IPS-15b (cell line): ENCODE results near the gene COX7B2.

ENCODE experiments used
- H3K27me3 ChIP-seq: one replicate; pipeline ENCODE4 v1.6.1; 2013; ENCODE audit warnings: low read length; ENCODE audit not compliant: control insufficient read depth, insufficient read depth
- H3K36me3 ChIP-seq: one replicate; pipeline ENCODE4 v1.6.1; 2013; ENCODE audit warnings: low read length; ENCODE audit not compliant: control insufficient read depth, insufficient read depth
- H3K4me1 ChIP-seq: one replicate; pipeline ENCODE4 v1.6.1; 2013; ENCODE audit warnings: mild to moderate bottlenecking, low read length; ENCODE audit not compliant: control insufficient read depth, insufficient read depth
- H3K4me3 ChIP-seq: one replicate; pipeline ENCODE4 v1.5.1; 2013; ENCODE audit warnings: low read depth, low read length
- H3K9ac ChIP-seq: one replicate; pipeline ENCODE4 v1.6.1; 2013; ENCODE audit warnings: low read depth, mild to moderate bottlenecking, low read length
- H3K9me3 ChIP-seq: one replicate; pipeline ENCODE4 v1.6.1; 2013; ENCODE audit warnings: mild to moderate bottlenecking, low read length; ENCODE audit not compliant: control insufficient read depth, insufficient read depth

Gene COX7B2

DNA sequence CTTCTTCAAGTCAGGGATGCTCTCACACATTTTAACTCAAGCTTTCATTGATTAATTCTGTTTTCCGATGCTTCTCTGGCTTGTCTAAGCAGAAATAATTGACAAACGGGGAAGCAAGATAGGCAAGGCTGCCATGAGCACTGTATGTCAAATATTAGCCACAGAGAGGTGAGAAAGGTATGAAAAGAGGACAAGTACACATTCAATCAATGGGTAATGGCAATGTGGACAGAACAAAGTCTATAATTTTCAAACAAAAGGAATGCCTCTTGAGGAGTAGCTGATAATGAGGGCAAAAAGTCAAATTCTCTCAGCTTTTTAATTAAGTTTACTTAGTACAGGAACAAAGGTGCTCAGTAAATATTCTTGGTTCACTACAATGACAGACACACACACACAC is 19.6 kb downstream of the COX7B2 start:
- Histone ChIP-seq H3K4me1 (no peaks in the 10 kb centered on the region), H3K36me3 (no peaks in the 10 kb centered on the region), H3K27me3 (no peaks in the 10 kb centered on the region), H3K9me3 (no peaks in the 10 kb centered on the region), H3K9ac (no peak overlapping the region), H3K4me3 (no peak overlapping the region)

DNA sequence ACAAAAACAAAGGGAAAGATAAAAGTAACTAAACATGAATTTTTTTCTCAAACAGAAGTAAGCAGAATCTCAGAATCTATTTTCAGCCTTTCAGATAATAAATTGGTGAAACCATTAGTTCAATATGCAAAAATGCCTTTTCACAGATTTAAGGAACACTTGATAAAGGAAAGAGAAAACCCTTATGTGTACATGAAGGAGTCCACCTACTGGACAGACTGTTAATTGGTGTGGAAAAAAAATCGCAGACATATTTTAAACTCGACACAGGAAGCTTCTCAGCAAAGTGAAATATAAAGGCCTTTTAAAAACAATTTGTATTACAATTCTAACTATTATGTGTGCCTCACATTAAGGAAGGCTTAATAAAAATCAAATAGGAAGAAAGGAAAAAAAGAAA is 22.3 kb downstream of the COX7B2 start:
- H3K4me3 ChIP-seq: no peak overlapping the region
- no peaks in the 10 kb centered on the region for H3K27me3 ChIP-seq
- no peaks in the 10 kb centered on the region for H3K4me1 ChIP-seq
- no peaks in the 10 kb centered on the region for H3K9me3 ChIP-seq
- H3K9ac ChIP-seq: no peak overlapping the region
- no peaks in the 10 kb centered on the region for H3K36me3 ChIP-seq

DNA sequence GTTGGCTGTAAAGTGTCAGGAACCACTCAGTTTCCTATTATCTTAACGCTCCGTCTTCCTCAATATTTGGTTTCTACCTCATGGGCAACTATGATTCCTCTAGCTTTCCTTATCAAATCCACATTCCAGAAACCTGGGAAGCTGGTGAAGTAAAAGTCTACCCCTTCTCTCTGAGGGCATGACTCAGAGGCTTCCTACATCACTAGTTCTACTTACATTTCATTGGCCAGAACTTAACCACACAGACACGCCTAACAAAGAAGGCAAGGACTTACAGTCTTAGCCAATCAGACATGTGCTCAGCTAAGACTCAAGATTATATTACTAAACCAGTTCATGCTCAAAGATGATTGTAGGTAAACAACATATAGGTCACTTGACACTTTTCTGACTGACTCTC is 30.4 kb downstream of the COX7B2 start:
- no peaks in the 10 kb centered on the region for H3K9me3 ChIP-seq

DNA sequence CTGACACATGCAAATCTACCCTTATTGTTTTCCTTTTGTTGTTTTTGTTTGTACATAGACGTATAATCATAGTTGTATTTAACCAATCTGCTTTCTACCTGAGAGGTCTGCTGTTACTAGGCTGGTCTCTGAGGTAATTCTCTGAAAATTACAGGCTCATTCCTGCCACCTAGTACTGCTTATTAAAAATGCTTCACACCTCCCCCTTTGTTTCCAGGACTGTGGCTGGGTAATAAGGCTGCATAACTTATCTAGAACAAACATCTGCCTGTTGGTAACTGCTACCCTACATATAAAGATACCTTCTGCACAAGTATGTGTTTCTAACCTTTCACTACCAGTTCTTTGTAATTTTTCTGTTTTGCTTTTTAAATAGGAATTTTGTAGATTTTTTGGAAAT is 34.2 kb downstream of the COX7B2 start:
- Histone ChIP-seq H3K9me3 (no peaks in the 10 kb centered on the region), H3K4me3 (no peak overlapping the region), H3K9ac (no peak overlapping the region)

More for the DNA sequence above, 30.4 kb downstream of the COX7B2 start:
- Histone ChIP-seq H3K9ac (no peak overlapping the region), H3K27me3 (no peaks in the 10 kb centered on the region), H3K4me3 (no peak overlapping the region), H3K36me3 (no peaks in the 10 kb centered on the region), H3K4me1 (no peaks in the 10 kb centered on the region)

DNA sequence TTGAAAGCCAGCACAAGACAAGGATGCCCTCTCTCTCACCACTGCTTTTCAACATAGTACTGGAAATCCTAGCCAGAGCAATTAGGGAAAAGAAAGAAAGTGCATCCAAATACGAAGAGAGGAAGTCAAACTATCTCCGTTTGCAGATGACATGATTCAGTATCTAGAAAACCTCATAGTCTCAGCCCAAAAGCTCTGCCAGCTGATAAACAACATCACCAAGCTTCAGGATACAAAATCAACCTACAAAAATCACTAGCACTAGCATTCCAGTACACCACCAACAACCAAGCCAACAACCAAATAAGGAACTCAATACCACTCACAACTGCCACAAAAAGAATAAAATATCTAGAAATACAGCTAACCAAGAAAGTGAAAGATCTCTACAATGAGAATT is 38.6 kb downstream of the COX7B2 start:
- Histone ChIP-seq H3K4me3 (no peak overlapping the region), H3K27me3 (no peaks in the 10 kb centered on the region), H3K36me3 (no peaks in the 10 kb centered on the region), H3K9me3 (no peaks in the 10 kb centered on the region), H3K9ac (no peak overlapping the region), H3K4me1 (peaks cover 3% of the 10 kb centered on the region)

More for the DNA sequence above, 34.2 kb downstream of the COX7B2 start:
- no peaks in the 10 kb centered on the region for H3K27me3 ChIP-seq
- no peaks in the 10 kb centered on the region for H3K36me3 ChIP-seq
- no peaks in the 10 kb centered on the region for H3K4me1 ChIP-seq

DNA sequence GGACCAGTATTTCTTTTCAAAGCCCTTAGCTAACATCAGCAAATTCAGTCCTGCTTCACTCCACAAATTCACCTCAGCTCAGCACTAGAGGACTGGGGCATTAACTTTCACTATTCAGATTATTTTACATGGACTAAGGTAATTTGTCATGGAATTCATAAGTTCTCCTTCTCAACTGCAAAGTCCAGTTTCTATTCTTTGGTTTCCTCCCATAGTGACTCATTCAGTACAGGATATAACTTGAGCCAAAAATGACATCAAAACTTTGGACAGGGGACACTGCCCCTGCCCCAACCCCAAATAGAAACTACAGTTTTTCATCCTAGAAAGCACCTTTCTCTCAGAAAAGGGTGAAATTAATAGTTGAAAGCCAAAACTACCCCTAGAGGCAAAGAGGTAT is 52.7 kb downstream of the COX7B2 start:
- H3K4me3 ChIP-seq: no peak overlapping the region
- no peaks in the 10 kb centered on the region for H3K36me3 ChIP-seq
- no peaks in the 10 kb centered on the region for H3K27me3 ChIP-seq
- H3K9me3 ChIP-seq: no peaks in the 10 kb centered on the region
- H3K4me1 ChIP-seq: no peaks in the 10 kb centered on the region
- no peak overlapping the region for H3K9ac ChIP-seq

DNA sequence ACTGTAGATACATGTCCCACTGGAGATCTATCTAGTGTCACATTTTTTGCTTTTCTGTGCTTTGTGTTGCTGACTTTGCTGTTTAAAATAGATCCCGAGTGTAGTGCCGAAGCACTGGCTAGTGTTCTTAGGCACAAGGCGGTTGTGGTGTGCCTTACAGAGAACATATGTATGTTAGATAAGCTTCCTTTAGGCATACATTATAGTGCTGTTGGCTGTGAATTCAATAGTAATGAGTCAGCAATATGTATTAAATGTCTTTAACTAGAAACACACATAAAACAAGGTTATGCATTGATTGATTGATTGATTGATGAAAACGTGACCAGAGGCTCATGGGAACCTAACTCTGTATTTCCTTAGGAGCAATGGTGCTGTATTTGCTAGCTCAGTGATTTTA is 56.2 kb downstream of the COX7B2 start:
- no peaks in the 10 kb centered on the region for H3K4me1 ChIP-seq
- H3K9ac ChIP-seq: no peak overlapping the region
- H3K36me3 ChIP-seq: no peaks in the 10 kb centered on the region
- H3K4me3 ChIP-seq: no peak overlapping the region
- no peaks in the 10 kb centered on the region for H3K9me3 ChIP-seq
- no peaks in the 10 kb centered on the region for H3K27me3 ChIP-seq

DNA sequence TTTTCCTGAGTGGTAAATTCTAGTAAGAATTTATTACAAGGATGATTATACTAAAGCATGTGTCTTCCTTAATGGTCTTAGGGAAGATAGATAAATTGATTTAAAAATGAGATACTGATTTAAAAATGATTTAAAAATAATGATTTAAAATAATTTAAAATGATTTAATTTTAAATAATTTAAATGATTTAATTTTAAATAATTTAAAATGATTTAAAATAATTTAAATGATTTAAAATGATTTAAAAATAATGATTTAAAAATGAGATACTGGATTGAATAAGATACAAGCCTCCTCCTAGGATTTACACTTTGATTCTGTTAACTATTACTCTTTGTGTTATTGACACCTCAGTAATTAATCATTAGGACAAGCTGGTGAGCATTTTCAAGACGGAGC is 59.0 kb downstream of the COX7B2 start:
- Histone ChIP-seq H3K4me1 (no peaks in the 10 kb centered on the region), H3K9ac (no peak overlapping the region), H3K9me3 (no peaks in the 10 kb centered on the region), H3K4me3 (no peak overlapping the region), H3K27me3 (no peaks in the 10 kb centered on the region), H3K36me3 (no peaks in the 10 kb centered on the region)

DNA sequence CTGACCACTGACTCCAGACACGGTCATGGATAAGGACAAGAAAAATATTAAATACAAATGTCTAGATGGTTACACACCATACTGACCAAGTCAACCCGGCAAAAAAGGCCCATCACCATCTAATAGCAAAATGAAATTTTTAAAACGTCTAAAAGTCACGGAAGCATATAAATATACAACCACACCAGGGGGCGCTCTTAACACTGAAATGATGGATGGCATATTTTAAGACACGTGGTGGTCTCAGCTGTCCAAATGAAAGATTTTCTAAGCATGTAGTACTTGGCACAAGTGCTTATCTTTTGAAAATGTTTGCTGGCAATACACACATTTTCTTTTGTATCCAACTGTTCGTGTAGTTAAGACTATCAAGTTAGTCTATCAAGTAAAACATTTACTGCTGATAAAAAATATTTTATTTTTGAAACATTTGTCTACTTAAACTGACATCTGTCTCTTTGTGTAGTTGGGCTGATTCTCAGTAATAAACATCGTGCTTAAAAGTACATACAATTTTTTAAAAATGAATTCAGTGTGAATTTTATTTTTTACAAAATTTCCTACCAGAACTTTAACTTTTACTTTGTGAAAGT is 64.6 kb downstream of the COX7B2 start:
- Histone ChIP-seq H3K9ac (no peak overlapping the region), H3K9me3 (no peaks in the 10 kb centered on the region), H3K4me3 (no peak overlapping the region), H3K27me3 (no peaks in the 10 kb centered on the region), H3K36me3 (no peaks in the 10 kb centered on the region), H3K4me1 (no peaks in the 10 kb centered on the region)

DNA sequence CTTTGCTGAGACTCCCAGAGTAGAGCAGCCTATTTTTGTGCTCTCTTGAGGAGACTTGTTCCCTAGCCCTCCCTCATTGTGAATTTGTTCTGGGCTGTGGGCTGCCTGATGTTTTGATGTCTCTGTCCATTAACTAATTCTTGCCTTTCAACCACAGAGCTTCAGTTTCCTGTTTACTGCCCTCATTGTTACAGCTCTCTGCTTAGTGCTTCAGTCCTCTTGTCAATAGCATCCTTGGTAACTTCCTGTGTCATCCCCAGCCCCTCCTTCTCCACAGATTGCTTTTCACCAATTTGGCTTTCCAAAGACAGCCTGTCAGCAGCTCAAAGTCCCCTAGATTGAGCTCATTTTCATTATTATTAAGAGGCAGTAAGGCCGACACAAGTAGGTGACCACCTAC is 69.9 kb downstream of the COX7B2 start:
- H3K4me3 ChIP-seq: no peak overlapping the region

DNA sequence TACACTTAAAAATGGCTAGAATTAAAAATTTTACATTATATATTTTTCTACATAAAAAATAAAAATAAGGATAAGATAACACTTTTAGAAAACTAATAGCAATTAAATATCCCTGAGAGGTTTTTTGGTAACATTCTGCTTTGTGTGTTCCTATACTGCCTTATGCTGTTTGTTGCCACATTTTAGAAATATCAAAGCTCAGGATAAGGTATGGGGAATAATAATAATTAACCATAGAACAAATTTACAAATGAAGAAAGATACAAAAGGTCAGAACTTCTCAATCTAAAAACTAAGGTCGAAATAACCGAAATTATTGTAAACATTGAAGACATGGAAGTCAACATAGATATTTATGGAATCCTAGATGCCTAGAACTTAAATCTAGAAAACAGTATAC is 71.4 kb downstream of the COX7B2 start:
- Histone ChIP-seq H3K4me3 (no peak overlapping the region), H3K4me1 (no peaks in the 10 kb centered on the region), H3K9ac (no peak overlapping the region), H3K36me3 (no peaks in the 10 kb centered on the region), H3K9me3 (no peaks in the 10 kb centered on the region), H3K27me3 (no peaks in the 10 kb centered on the region)

More for the DNA sequence above, 69.9 kb downstream of the COX7B2 start:
- H3K9me3 ChIP-seq: no peaks in the 10 kb centered on the region
- no peak overlapping the region for H3K9ac ChIP-seq
- no peaks in the 10 kb centered on the region for H3K27me3 ChIP-seq
- H3K4me1 ChIP-seq: no peaks in the 10 kb centered on the region
- no peaks in the 10 kb centered on the region for H3K36me3 ChIP-seq

DNA sequence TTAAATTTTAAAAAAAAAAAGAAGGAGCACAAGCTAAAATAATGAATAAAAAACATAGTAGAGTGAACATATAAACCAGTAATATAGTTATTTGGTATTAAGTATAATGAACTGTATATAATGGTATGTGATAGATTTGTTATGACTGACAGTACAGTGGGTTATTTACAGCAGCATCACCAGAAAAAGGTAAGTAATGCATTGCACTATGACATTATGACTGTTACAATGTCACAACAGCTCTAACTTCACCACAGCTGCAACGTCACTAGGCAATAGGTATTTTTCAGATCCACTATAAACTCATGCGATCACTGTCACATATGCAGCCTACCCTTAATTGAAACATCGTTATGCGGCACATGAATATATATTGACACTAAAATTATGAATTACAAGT is 72.5 kb downstream of the COX7B2 start:
- Histone ChIP-seq H3K9me3 (no peaks in the 10 kb centered on the region), H3K4me1 (no peaks in the 10 kb centered on the region), H3K27me3 (no peaks in the 10 kb centered on the region), H3K36me3 (no peaks in the 10 kb centered on the region), H3K4me3 (no peak overlapping the region), H3K9ac (no peak overlapping the region)
